Skeletal muscle satellite cell (primary cell): ENCODE data around the gene ADH7.
"Not testable (repeated sequence)": the region's sequence is repeated elsewhere in the genome, so short reads cannot be mapped to it uniquely, and the experiment has no call there.

ENCODE experiments used
- H3K27me3 ChIP-seq: 2 replicates; pipeline ENCODE4 v1.7.0; 2013; ENCODE audit warnings: low read length; ENCODE audit not compliant: control insufficient read depth, insufficient read depth
- H3K36me3 ChIP-seq: 2 replicates; pipeline ENCODE4 v1.7.0; 2013; ENCODE audit warnings: mild to moderate bottlenecking, control low read depth, low read length; ENCODE audit not compliant: insufficient read depth
- H3K4me1 ChIP-seq: 2 replicates; pipeline ENCODE4 v1.7.0; 2013; ENCODE audit warnings: low read length; ENCODE audit not compliant: control insufficient read depth, insufficient read depth
- H3K4me2 ChIP-seq: 2 replicates; pipeline ENCODE4 v1.7.0; 2013; ENCODE audit warnings: mild to moderate bottlenecking, low read length
- H3K4me3 ChIP-seq: 2 replicates; pipeline ENCODE4 v1.7.0; 2013; ENCODE audit warnings: low read length
- H3K9ac ChIP-seq: 2 replicates; pipeline ENCODE4 v1.7.0; 2013; ENCODE audit warnings: mild to moderate bottlenecking, low read depth, low read length, moderate library complexity
- H3K9me3 ChIP-seq: replicated peaks from 2 replicates; pipeline ENCODE4 v1.7.0; 2013; ENCODE audit warnings: mild to moderate bottlenecking, control low read depth, low read length

ADH7 gene

GRCh38 chr4:99458911-99459447 is 23.8 kb upstream of the ADH7 start:
- peaks cover 11% of the 10 kb centered on the region for H3K27me3 ChIP-seq
- H3K4me3 ChIP-seq, result no peak overlapping the region
- H3K4me2 ChIP-seq, result no peak overlapping the region
- no peak overlapping the region for H3K9ac ChIP-seq
- H3K9me3 ChIP-seq, result no peaks in the 10 kb centered on the region
- H3K36me3 ChIP-seq, result no peaks in the 10 kb centered on the region
- no peaks in the 10 kb centered on the region for H3K4me1 ChIP-seq

GRCh38 chr4:99457676-99458075 is 22.5 kb upstream of the ADH7 start:
- Histone ChIP-seq H3K9me3 (no peaks in the 10 kb centered on the region), H3K36me3 (no peaks in the 10 kb centered on the region), H3K27me3 (peaks cover 8% of the 10 kb centered on the region), H3K4me3 (no peak overlapping the region), H3K4me1 (no peaks in the 10 kb centered on the region), H3K9ac (no peak overlapping the region), H3K4me2 (no peak overlapping the region)

GRCh38 chr4:99457270-99457669 is 22.1 kb upstream of the ADH7 start:
- H3K4me2 ChIP-seq, result no peak overlapping the region

GRCh38 chr4:99447513-99447912 is 12.4 kb upstream of the ADH7 start:
- H3K36me3 ChIP-seq, result no peaks in the 10 kb centered on the region
- no peak overlapping the region for H3K4me2 ChIP-seq
- no peak overlapping the region for H3K9ac ChIP-seq
- peaks cover 9% of the 10 kb centered on the region for H3K4me1 ChIP-seq
- no peak overlapping the region for H3K4me3 ChIP-seq
- no peaks in the 10 kb centered on the region for H3K27me3 ChIP-seq
- no peaks in the 10 kb centered on the region for H3K9me3 ChIP-seq

More at GRCh38 chr4:99457270-99457669, 22.1 kb upstream of the ADH7 start:
- Histone ChIP-seq H3K27me3 (peaks cover 8% of the 10 kb centered on the region), H3K9me3 (no peaks in the 10 kb centered on the region), H3K36me3 (no peaks in the 10 kb centered on the region), H3K4me3 (no peak overlapping the region), H3K4me1 (no peaks in the 10 kb centered on the region), H3K9ac (no peak overlapping the region)

GRCh38 chr4:99447079-99447478 is 11.9 kb upstream of the ADH7 start:
- H3K27me3 ChIP-seq, result no peaks in the 10 kb centered on the region
- no peaks in the 10 kb centered on the region for H3K9me3 ChIP-seq
- no peak overlapping the region for H3K4me2 ChIP-seq
- H3K9ac ChIP-seq, result no peak overlapping the region
- H3K4me3 ChIP-seq, result no peak overlapping the region
- no peaks in the 10 kb centered on the region for H3K36me3 ChIP-seq
- peaks cover 9% of the 10 kb centered on the region for H3K4me1 ChIP-seq

GRCh38 chr4:99438405-99438780 is 3.3 kb upstream of the ADH7 start:
- H3K4me1 ChIP-seq, result no peaks in the 10 kb centered on the region
- H3K9ac ChIP-seq, result no peak overlapping the region
- H3K4me2 ChIP-seq, result no peak overlapping the region
- H3K27me3 ChIP-seq, result no peaks in the 10 kb centered on the region
- no peak overlapping the region for H3K4me3 ChIP-seq
- no peaks in the 10 kb centered on the region for H3K36me3 ChIP-seq
- H3K9me3 ChIP-seq, result no peaks in the 10 kb centered on the region

DNA sequence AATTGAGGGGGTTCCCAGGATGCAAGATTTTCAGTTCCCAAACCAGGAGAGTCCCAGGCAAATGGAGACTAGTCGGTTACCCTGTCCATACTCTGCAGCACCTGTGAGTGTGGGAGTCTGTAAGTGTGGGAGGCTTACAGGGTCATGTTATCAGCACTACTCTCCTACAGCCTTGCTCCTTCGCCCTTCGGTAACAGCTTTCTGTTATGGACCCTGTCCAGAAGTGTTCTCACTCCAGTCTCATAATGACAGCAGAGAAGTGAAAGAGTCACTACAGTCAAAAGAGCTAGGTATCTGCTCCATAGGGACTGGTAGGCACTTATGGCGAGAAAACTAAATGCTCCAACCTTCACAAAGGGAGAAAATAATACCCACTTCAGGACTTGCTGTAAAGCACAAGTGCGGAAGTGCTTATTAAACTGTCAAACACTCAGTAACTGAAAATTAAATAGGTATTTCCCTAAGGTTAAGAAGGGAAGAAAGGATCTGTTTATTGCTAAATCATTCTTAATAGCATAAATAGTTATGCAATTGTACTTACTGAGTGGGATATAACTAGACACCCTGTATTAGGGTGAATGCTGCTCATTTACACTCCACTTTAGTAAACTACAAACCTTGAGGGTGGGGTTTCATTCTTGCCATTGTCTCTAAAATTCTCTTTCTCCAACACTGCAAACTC is 2.7 kb upstream of the ADH7 start:
- H3K4me2 ChIP-seq, result no peak overlapping the region
- H3K9ac ChIP-seq, result no peak overlapping the region
- no peaks in the 10 kb centered on the region for H3K36me3 ChIP-seq
- H3K27me3 ChIP-seq, result no peaks in the 10 kb centered on the region
- H3K9me3 ChIP-seq, result no peaks in the 10 kb centered on the region
- H3K4me3 ChIP-seq, result no peak overlapping the region
- H3K4me1 ChIP-seq, result no peaks in the 10 kb centered on the region

DNA sequence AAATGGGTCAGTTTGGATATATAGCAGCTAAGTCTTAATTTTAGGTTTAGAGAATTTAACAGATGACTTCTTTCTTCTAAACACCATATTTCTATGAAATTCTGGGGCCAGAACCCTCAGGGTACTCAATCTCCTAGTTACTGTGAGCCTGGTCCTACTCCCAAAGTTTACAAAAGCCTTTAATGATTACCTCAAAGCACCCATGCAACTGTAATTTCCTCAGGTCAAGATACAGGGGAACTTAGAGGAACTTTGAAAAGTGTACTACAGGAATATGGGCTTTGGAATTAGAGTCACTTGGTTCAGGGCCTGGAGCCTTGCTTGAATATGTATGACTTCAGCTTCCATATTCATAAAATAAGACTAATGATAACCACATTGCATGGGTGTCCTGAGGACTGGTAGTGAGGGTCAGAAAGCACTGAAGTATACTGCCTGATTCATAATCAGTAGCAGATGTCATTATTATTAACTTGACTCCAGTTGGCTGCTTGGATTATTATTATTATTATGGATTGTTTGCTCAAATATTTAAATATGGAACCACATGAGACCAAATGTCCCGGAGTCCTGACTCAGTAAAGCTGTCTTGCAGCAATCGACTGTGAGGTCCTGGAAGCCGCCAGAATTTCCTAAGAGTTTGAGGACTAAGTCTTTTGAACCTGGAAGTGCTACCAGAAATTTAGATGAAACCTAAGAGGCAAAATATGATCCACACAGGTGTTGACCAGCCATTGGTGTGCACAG is 2.0 kb upstream of the ADH7 start:
- Histone ChIP-seq H3K27me3 (no peaks in the 10 kb centered on the region), H3K4me2 (no peak overlapping the region), H3K4me3 (no peak overlapping the region), H3K9me3 (no peaks in the 10 kb centered on the region), H3K9ac (no peak overlapping the region), H3K4me1 (no peaks in the 10 kb centered on the region), H3K36me3 (no peaks in the 10 kb centered on the region)

DNA sequence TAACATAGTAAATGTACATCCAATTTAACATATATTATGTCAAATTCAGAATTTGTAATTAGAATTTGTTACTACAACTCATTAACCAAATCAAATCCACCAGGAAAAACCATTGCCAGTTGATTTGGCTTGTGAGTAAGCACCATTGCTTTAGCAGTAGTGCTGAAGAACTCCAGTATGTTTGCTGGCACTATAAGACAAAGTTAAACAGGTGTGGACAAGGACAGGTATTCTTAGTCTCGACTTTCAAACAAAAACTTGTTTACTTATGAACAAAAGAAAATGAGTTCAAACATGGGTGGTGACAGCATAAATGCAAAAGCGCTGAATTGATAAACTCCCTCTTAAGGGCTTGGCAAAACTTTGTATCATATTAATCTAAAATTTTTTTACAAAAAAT is 1.3 kb upstream of the ADH7 start:
- Histone ChIP-seq H3K9me3 (no peaks in the 10 kb centered on the region), H3K4me2 (no peak overlapping the region)

GRCh38 chr4:99430106-99430505 is 5.0 kb downstream of the ADH7 start:
- Histone ChIP-seq H3K4me2 (no peak overlapping the region), H3K27me3 (peaks cover 2% of the 10 kb centered on the region), H3K9me3 (no peaks in the 10 kb centered on the region), H3K4me3 (no peak overlapping the region), H3K9ac (no peak overlapping the region), H3K36me3 (no peaks in the 10 kb centered on the region), H3K4me1 (no peaks in the 10 kb centered on the region)

More for the DNA sequence above, 1.3 kb upstream of the ADH7 start:
- Histone ChIP-seq H3K27me3 (no peaks in the 10 kb centered on the region), H3K4me1 (no peaks in the 10 kb centered on the region), H3K9ac (no peak overlapping the region), H3K4me3 (no peak overlapping the region), H3K36me3 (no peaks in the 10 kb centered on the region)

- no peaks in the 10 kb centered on the region for H3K27me3 ChIP-seq
These were observed 18.0 kb downstream of the ADH7 start for GRCh38 chr4:99417125-99417524.

GRCh38 chr4:99415762-99416161 is 19.4 kb downstream of the ADH7 start:
- not testable (repeated sequence) for H3K4me3 ChIP-seq, H3K9ac ChIP-seq, H3K36me3 ChIP-seq, H3K27me3 ChIP-seq, H3K9me3 ChIP-seq, H3K4me2 ChIP-seq, H3K4me1 ChIP-seq

More at GRCh38 chr4:99417125-99417524, 18.0 kb downstream of the ADH7 start:
- Histone ChIP-seq H3K4me3 (no peak overlapping the region), H3K4me2 (no peak overlapping the region), H3K9me3 (no peaks in the 10 kb centered on the region), H3K36me3 (no peaks in the 10 kb centered on the region), H3K4me1 (no peaks in the 10 kb centered on the region), H3K9ac (no peak overlapping the region)
